SU-DHL-6 (cell line): ENCODE results near the gene TRPM2.

Source experiments
- H2AFZ ChIP-seq: fragments of 200-600 bp; sonication (generic); 2 replicates; pipeline ENCODE4 v1.6.1; 2014; ENCODE audit warnings: low read depth, mild to moderate bottlenecking, moderate library complexity, mixed read lengths, antibody characterized with exemption, low read length; ENCODE audit not compliant: severe bottlenecking
- H3F3A ChIP-seq: fragments of 200-600 bp; shearing (Covaris generic); 2 replicates; pipeline ENCODE4 v1.6.0; 2016; ENCODE audit warnings: antibody characterized with exemption, mild to moderate bottlenecking; ENCODE audit not compliant: insufficient read depth
- H3K27ac ChIP-seq: fragments of 200-600 bp; sonication (generic); 2 replicates; pipeline ENCODE4 v1.5.1; 2016; ENCODE audit warnings: low read depth, mild to moderate bottlenecking, low read length, moderate library complexity, mixed read lengths
- H3K27me3 ChIP-seq: fragments of 200-600 bp; sonication (generic), shearing (Covaris generic); 2 replicates; pipeline ENCODE4 v1.6.0; 2014; ENCODE audit warnings: mild to moderate bottlenecking, low read length
- H3K36me3 ChIP-seq: fragments of 200-600 bp; sonication (generic); 2 replicates; pipeline ENCODE4 v1.6.1; 2014; ENCODE audit warnings: mild to moderate bottlenecking, low read length, mixed read lengths
- H3K4me2 ChIP-seq: fragments of 300-600, 200-600 bp; shearing (Covaris generic), sonication (generic); 2 replicates; pipeline ENCODE4 v1.6.0; 2014; ENCODE audit warnings: low read length, low read depth, mild to moderate bottlenecking; ENCODE audit not compliant: poor library complexity, severe bottlenecking
- H3K4me3 ChIP-seq: fragments of 200-600 bp; sonication (generic); 2 replicates; pipeline ENCODE4 v1.5.1; 2014; ENCODE audit warnings: antibody characterized with exemption, low read length, mild to moderate bottlenecking, mixed read lengths; ENCODE audit not compliant: insufficient read depth, poor library complexity, severe bottlenecking
- H3K79me2 ChIP-seq: fragments of 200-600 bp; sonication (generic); 2 replicates; pipeline ENCODE4 v1.6.1; 2014; ENCODE audit warnings: mild to moderate bottlenecking, low read length, moderate library complexity; ENCODE audit not compliant: insufficient read depth
- H3K9ac ChIP-seq: fragments of 200-600 bp; sonication (generic); 2 replicates; pipeline ENCODE4 v1.7.0; 2014; ENCODE audit warnings: mild to moderate bottlenecking, low read length
- H3K9me2 ChIP-seq: fragments of 200-600 bp; sonication (generic); replicated peaks from 2 replicates; pipeline ENCODE4 v1.6.1; 2014; ENCODE audit warnings: low read length; ENCODE audit not compliant: insufficient read depth
- H3K9me3 ChIP-seq: fragments of 200-600 bp; sonication (generic); 2 replicates; pipeline ENCODE4 v1.6.1; 2014; ENCODE audit warnings: low read length, mixed read lengths; ENCODE audit not compliant: insufficient read depth
- H4K20me1 ChIP-seq: fragments of 200-600 bp; sonication (generic); 2 replicates; pipeline ENCODE4 v1.6.1; 2014; ENCODE audit warnings: low read depth, mild to moderate bottlenecking, antibody characterized with exemption, low read length, moderate library complexity, mixed read lengths
- CTCF ChIP-seq: fragments of 200-600 bp; sonication (generic); IDR thresholded peaks from one replicate; pipeline ENCODE4 v1.5.1; 2017; ENCODE audit warnings: antibody characterized with exemption, mild to moderate bottlenecking, low read length, moderate library complexity; ENCODE audit not compliant: insufficient read depth, poor library complexity, severe bottlenecking
- EZH2phosphoT487 ChIP-seq: fragments of 200-600 bp; sonication (generic), shearing (Covaris generic); conservative IDR thresholded peaks from 2 replicates; pipeline ENCODE4 v1.6.1; 2018; ENCODE audit warnings: mild to moderate bottlenecking, antibody characterized with exemption, low read length, moderate library complexity, mixed read lengths

Gene TRPM2

DNA sequence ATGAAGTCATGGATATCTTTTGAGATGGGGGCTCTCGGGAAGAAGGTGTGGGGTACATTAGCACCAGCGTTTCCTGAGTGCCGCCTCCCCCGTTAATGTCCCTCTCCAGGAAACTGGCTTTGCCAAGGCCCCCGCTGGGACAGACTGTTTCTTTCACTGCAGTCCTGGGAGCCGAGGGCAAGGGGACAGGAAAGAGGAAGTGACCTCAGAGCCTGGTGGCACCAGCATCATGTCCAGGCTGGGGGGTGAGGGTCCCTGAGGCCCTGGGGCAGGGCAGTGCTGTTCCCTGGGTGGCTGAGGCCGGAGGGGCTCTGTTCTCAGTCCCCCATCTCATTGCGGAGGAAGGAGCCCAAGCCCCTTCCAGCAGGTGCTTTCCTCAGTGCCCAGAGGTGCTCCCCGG, 47.7 kb upstream of the TRPM2 start:
- TF ChIP-seq CTCF (no peak), EZH2phosphoT487 (no peak)

GRCh38 chr21:44306936-44307704, 46.3 kb upstream of the TRPM2 start:
- H3F3A ChIP-seq: no peaks in the 10 kb centered on the region
- no peak for TF ChIP-seq EZH2phosphoT487
- TF ChIP-seq CTCF: no peak
- no peaks in the 10 kb centered on the region for H3K9me3 ChIP-seq
- no peaks in the 10 kb centered on the region; the same call in 1 of the 2 replicates for H4K20me1 ChIP-seq
- no peak overlapping the region for H3K4me3 ChIP-seq
- no peak overlapping the region for H2AFZ ChIP-seq
- no peaks in the 10 kb centered on the region for H3K36me3 ChIP-seq
- H3K27me3 ChIP-seq: no peaks in the 10 kb centered on the region
- H3K27ac ChIP-seq: no peak overlapping the region
- no peak overlapping the region for H3K9ac ChIP-seq
- H3K79me2 ChIP-seq: 0 out of 2 replicates have a peak, but pooled peaks cover 12% of the 10 kb centered on the region
- H3K9me2 ChIP-seq: no peaks in the 10 kb centered on the region
- no peak overlapping the region for H3K4me2 ChIP-seq

More for the DNA sequence above, 47.7 kb upstream of the TRPM2 start:
- Histone ChIP-seq H3K27ac (no peak overlapping the region), H3K79me2 (peaks cover 23% of the 10 kb centered on the region), H3K9me3 (no peaks in the 10 kb centered on the region), H3F3A (no peaks in the 10 kb centered on the region), H3K9ac (no peak overlapping the region), H3K4me3 (no peak overlapping the region), H2AFZ (no peak overlapping the region), H3K36me3 (no peaks in the 10 kb centered on the region), H3K4me2 (no peak overlapping the region), H4K20me1 (no peaks in the 10 kb centered on the region; the same call in 1 of the 2 replicates), H3K9me2 (no peaks in the 10 kb centered on the region), H3K27me3 (no peaks in the 10 kb centered on the region)

GRCh38 chr21:44310628-44311507, 42.6 kb upstream of the TRPM2 start:
- H3K36me3 ChIP-seq: no peaks in the 10 kb centered on the region
- no peaks in the 10 kb centered on the region for H3K27me3 ChIP-seq
- H3K27ac ChIP-seq: no peak overlapping the region
- H3K79me2 ChIP-seq: no peaks in the 10 kb centered on the region
- no peaks in the 10 kb centered on the region for H3K9me2 ChIP-seq
- no peak overlapping the region for H3K4me2 ChIP-seq
- H3F3A ChIP-seq: no peaks in the 10 kb centered on the region
- H3K4me3 ChIP-seq: no peak overlapping the region
- H4K20me1 ChIP-seq: no peaks in the 10 kb centered on the region
- H3K9ac ChIP-seq: no peak overlapping the region
- no peak overlapping the region for H2AFZ ChIP-seq
- TF ChIP-seq CTCF (no peak), EZH2phosphoT487 (no peak)
- H3K9me3 ChIP-seq: no peaks in the 10 kb centered on the region
